ENCODE results near the gene CACNA2D3.

GRCh38 chr3:54563501-54564200 lies 441.3 kb downstream of the CACNA2D3 start:
- no peak for TF ChIP-seq CTCF (IDR thresholded peaks at IDR 0.05; ENCODE audit: low read depth, low read length, missing input control)
- no peak for TF ChIP-seq YY1 (IDR thresholded peaks at IDR 0.05)
- no peak for TF ChIP-seq FOXA1 (IDR thresholded peaks at IDR 0.05)
- no peak for TF ChIP-seq HNF4A (conservative IDR thresholded peaks at IDR 0.05)
- TF ChIP-seq MAX (IDR thresholded peaks at IDR 0.05): no peak
- TF ChIP-seq GABPA (IDR thresholded peaks at IDR 0.05 in 1 of 2, conservative IDR thresholded peaks at IDR 0.05 in 1 of 2): no peak
- no peak for TF ChIP-seq ATF3 (IDR thresholded peaks at IDR 0.05)
- TF ChIP-seq JUND (IDR thresholded peaks at IDR 0.05): no peak
- no peak for TF ChIP-seq RAD21 (IDR thresholded peaks at IDR 0.05)
- TF ChIP-seq HNF4G (IDR thresholded peaks at IDR 0.05): no peak
- no peak for TF ChIP-seq ZBTB33 (IDR thresholded peaks at IDR 0.05)
- no peak for TF ChIP-seq TAF1 (conservative IDR thresholded peaks at IDR 0.05)
